ENCODE results near the gene ENOX1. TPM values are rescaled to one million over a fixed set of nuclear protein-coding genes. Genes with fewer than 3 reads are reported as not detected.

The ENOX1 gene
- polyA plus RNA-seq, 2 of the 4 experiments (the other 2 are of a cell fraction) = 0.28 to 0.41 TPM

DNA sequence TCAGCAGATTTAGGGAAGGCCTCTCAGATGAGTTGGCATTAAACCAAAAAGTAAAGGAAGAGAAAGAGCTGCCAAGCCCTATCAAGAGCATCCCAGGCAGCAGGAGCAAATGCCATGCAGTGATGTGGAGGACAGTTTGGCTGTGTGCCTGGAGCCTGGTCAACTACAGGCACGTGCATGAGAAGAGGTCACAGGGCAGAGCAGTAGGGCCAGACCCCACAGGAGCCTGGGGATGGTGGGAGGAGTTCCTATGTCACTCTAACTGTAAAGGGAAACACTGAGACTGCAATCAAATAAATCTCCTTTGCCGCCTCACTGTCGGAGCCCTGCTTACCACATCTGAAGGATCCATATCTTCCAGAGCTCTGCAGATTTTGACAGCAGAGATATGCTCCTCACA lies 240.5 kb downstream of the ENOX1 start:
- WGBS (ENCODE audit: missing lambda C conversion rate) = 55% methylated on average over 3 of the region's 3 CpGs
- H3K4me2 ChIP-seq = peak overlapping the region; percentile 25; the same call in 1 of the 3 replicates
- H3K27ac ChIP-seq = no peak overlapping the region; a peak in 1 of 6 replicates
- DNase-seq (ENCODE audit: low read depth in 1 of 2, low spot score in 1 of 2) (no peak), ATAC-seq (no peak), FAIRE-seq (no peak)
- H3K4me3 ChIP-seq = no peak overlapping the region
- ChIA-PET POLR2A (no interaction called here), CTCF (no interaction called here)
- peaks cover 18% of the 10 kb centered on the region; the same call in 2 of the 3 replicates for H3K4me1 ChIP-seq
- H3K9me3 ChIP-seq = no peaks in the 10 kb centered on the region
- TF ChIP-seq, protein P1, sequence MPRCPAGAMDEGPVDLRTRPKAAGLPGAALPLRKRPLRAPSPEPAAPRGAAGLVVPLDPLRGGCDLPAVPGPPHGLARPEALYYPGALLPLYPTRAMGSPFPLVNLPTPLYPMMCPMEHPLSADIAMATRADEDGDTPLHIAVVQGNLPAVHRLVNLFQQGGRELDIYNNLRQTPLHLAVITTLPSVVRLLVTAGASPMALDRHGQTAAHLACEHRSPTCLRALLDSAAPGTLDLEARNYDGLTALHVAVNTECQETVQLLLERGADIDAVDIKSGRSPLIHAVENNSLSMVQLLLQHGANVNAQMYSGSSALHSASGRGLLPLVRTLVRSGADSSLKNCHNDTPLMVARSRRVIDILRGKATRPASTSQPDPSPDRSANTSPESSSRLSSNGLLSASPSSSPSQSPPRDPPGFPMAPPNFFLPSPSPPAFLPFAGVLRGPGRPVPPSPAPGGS (IDR thresholded peaks at IDR 0.05) = no peak
- TF ChIP-seq CBX2 (IDR thresholded peaks at IDR 0.05; ENCODE audit: borderline replicate concordance, low read depth) (no peak), POLR2AphosphoS2 (conservative IDR thresholded peaks at IDR 0.05; ENCODE audit: low read length) (no peak), BHLHE40 (IDR thresholded peaks at IDR 0.05; ENCODE audit: low read depth, low read length) (no peak), SREBF2 (IDR thresholded peaks at IDR 0.05) (no peak), KDM5A (IDR thresholded peaks at IDR 0.05) (no peak)

DNA sequence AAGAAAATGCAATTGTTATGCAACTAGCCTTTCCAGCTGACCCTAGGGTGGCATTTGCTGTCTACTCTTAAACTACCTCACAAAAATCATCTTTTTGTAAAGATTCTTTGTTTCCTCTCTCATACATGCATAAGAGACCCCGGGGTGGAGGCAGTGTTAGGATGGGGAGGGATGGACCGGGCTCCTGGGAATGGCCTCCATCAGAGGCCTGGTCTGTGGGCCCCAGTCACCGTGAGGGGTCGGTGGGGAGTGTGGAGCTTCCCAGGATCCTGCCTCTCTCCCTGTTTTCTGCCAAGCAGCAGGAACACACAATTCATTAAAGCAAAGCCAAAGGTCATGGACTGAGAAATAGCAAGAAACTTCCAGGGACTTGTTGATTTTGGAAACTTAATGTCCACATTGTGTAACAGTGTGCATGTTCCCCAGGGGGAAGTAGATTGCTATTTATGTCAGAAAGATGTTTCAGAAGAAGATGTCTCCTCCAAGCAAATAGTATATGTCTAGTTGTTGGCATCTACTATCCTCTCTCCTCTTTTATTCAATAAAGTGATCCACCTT lies 241.4 kb downstream of the ENOX1 start:
- TF ChIP-seq ESRRA (IDR thresholded peaks at IDR 0.05; ENCODE audit: borderline replicate concordance, low read length) (no peak), RAD21 (conservative IDR thresholded peaks at IDR 0.05 in 1 of 2, IDR thresholded peaks at IDR 0.05 in 1 of 2) (no peak), FOSL2 (IDR thresholded peaks at IDR 0.05) (no peak), FOSL2 (CRISPR knock-in tag; IDR thresholded peaks at IDR 0.05) (no peak), ZNF302 (CRISPR knock-in tag; IDR thresholded peaks at IDR 0.05) (no peak), JUN (IDR thresholded peaks at IDR 0.05) (no peak), MAZ (IDR thresholded peaks at IDR 0.05; ENCODE audit: borderline replicate concordance, low read depth, low read length) (no peak), EP300 (IDR thresholded peaks at IDR 0.05) (no peak), ZFP36 (IDR thresholded peaks at IDR 0.05; ENCODE audit: borderline replicate concordance, partially characterized antibody) (no peak), MYC (IDR thresholded peaks at IDR 0.05; ENCODE audit: borderline replicate concordance, low read length) (no peak)
- ChIA-PET POLR2A (no interaction called here), CTCF (no interaction called here)
- Histone ChIP-seq H3K4me2 (peak overlapping the region; percentile 25; the same call in 1 of the 3 replicates), H3K27ac (no peak overlapping the region), H3K4me1 (peaks cover 18% of the 10 kb centered on the region; the same call in 2 of the 3 replicates), H3K4me3 (no peak overlapping the region), H3K9me3 (no peaks in the 10 kb centered on the region)
- no peak for FAIRE-seq
- no peak; a peak in 1 of 6 replicates for ATAC-seq
- 54% methylated on average over 4 of the region's 4 CpGs for WGBS (ENCODE audit: missing lambda C conversion rate)
- DNase-seq (ENCODE audit: low read depth in 1 of 2, low spot score in 1 of 2) = no peak

DNA sequence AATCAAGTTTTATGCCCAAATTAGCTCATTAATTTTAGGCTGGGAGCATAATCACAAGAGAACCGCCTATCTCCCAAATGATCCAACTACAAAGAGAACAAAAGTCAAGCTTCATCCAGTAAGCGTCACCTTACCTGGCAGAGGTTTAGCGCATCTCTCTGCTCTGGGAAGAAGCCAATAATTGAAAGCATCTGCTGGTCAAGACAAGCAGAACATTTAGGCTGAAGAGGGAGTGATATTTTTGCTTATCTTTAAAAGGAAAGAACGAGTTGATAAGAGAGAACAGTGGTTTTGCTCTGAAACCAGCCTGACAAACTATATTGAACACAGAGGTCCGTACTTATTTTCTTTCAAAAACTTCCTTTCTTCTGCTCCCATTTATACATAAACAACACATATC lies 242.1 kb downstream of the ENOX1 start:
- CTCF ChIA-PET = no interaction called here
- no peak overlapping the region for H3K27ac ChIP-seq
- POLR2A ChIA-PET = no interaction called here
- no peak overlapping the region for H3K4me3 ChIP-seq
- WGBS (ENCODE audit: missing lambda C conversion rate) = 74% methylated on average over 5 of the region's 5 CpGs
- peaks cover 18% of the 10 kb centered on the region; the same call in 2 of the 3 replicates for H3K4me1 ChIP-seq
- ATAC-seq = no peak
- FAIRE-seq = no peak
- TF ChIP-seq RFX5 (IDR thresholded peaks at IDR 0.05) (no peak), EHF (CRISPR knock-in tag; IDR thresholded peaks at IDR 0.05) (no peak), ESRRA (IDR thresholded peaks at IDR 0.05; ENCODE audit: borderline replicate concordance, low read length) (no peak), TP53 (CRISPR knock-in tag; IDR thresholded peaks at IDR 0.05) (no peak), ZNF302 (CRISPR knock-in tag; IDR thresholded peaks at IDR 0.05) (no peak), MAFK (IDR thresholded peaks at IDR 0.05; ENCODE audit: partially characterized antibody) (no peak), RCOR1 (IDR thresholded peaks at IDR 0.05; ENCODE audit: low read depth, low read length) (no peak), POLR2A (IDR thresholded peaks at IDR 0.05; ENCODE audit: low read length) (no peak), RAD21 (conservative IDR thresholded peaks at IDR 0.05 in 1 of 2, IDR thresholded peaks at IDR 0.05 in 1 of 2) (no peak)
- 0 out of 3 replicates have a peak overlapping the region, but pooled peaks have one; percentile 8 for H3K4me2 ChIP-seq
- no peak for DNase-seq (ENCODE audit: low read depth in 1 of 2, low spot score in 1 of 2)
- no peaks in the 10 kb centered on the region for H3K9me3 ChIP-seq
